HepG2 (cell line): ENCODE results near the gene COL4A2. TPM values are rescaled to one million over a fixed set of nuclear protein-coding genes. Genes with fewer than 3 reads are reported as not detected.

Experiments
- ATAC-seq: fragments of 200-7000 bp; cut with Tn5 transposase; 3 replicates; pipeline ENCODE4 v1.9.1; 2020; ENCODE audit warnings: mild to moderate bottlenecking, moderate library complexity
- BruUV-seq: library from RNA; stranded (reverse); fragments of 400-500 nt; replicated peaks from 2 replicates; lab custom pipeline; 2021; lab: Mats Ljungman, UMichigan
- CTCF ChIA-PET: fragments of 300-600 bp; formaldehyde crosslinking; extraction: SDS; loops from one replicate; lab custom pipeline; 2021; ENCODE audit warnings: low total read pairs, inconsistent platforms, low intra/inter-chr PET ratio; lab: Yijun Ruan, JAX
- POLR2A ChIA-PET: fragments of 350-600 bp; sonication (Branson Sonifier 250); formaldehyde crosslinking; loops from one replicate; lab custom pipeline; 2020; ENCODE audit warnings: antibody characterized with exemption, inconsistent platforms; lab: Yijun Ruan, JAX
- DNase-seq: peaks from one replicate; pipeline ENCODE4 v3.0.0-alpha.2; 2015; ENCODE audit warnings: low spot score
- FAIRE-seq: peaks from 3 replicates; lab custom pipeline; 2011; peaks lifted over from hg19 to GRCh38; lab: Jason Lieb, UNC
- H2AFZ ChIP-seq: one replicate; pipeline ENCODE4 v1.6.1; 2011; ENCODE audit warnings: low read length, inconsistent platforms
- H3K27ac ChIP-seq: fragments of 300-600 bp; 3 replicates; pipeline ENCODE4 v1.8.0; 2011; ENCODE audit warnings: mixed run types, mild to moderate bottlenecking, mixed read lengths, low read length, inconsistent platforms; ENCODE audit not compliant: insufficient read depth; ENCODE audit errors: extremely low read length
- H3K27me3 ChIP-seq, 2 experiments: fragments of 200-600 bp in 1 of 2; 2 replicates in 1 of 2; 3 replicates in 1 of 2; pipeline versions ENCODE4 v1.6.0 to v1.8.0; 2011; ENCODE audit warnings: low read length in 2 of 2, mild to moderate bottlenecking in 2 of 2, moderate library complexity in 2 of 2, inconsistent platforms in 1 of 2; ENCODE audit not compliant: insufficient read depth in 2 of 2, control insufficient read depth in 1 of 2
- H3K36me3 ChIP-seq, 2 experiments: fragments of 200-600 bp in 1 of 2; replicated peaks in 1 of 2; 2 replicates in 1 of 2; 3 replicates in 1 of 2; pipeline versions ENCODE4 v1.5.1 to v1.8.0; 2011; ENCODE audit warnings: low read length in 2 of 2, inconsistent platforms in 1 of 2; ENCODE audit not compliant: insufficient read depth in 2 of 2, control insufficient read depth in 1 of 2
- H3K4me1 ChIP-seq: 2 replicates; pipeline ENCODE4 v1.5.1; 2012; ENCODE audit warnings: low read length, inconsistent platforms; ENCODE audit not compliant: insufficient read depth
- H3K4me2 ChIP-seq: 2 replicates; pipeline ENCODE4 v1.6.0; 2011; ENCODE audit warnings: low read depth, low read length, inconsistent platforms
- H3K4me3 ChIP-seq, 3 experiments: fragments of 200-600 bp in 1 of 3; sonication (generic), shearing (Covaris generic) in 1 of 3; replicated peaks in 1 of 3; 2 replicates each; pipeline ENCODE4 v1.5.1; 2011 to 2016; ENCODE audit warnings: low read length in 3 of 3, inconsistent platforms in 2 of 3, low read depth in 2 of 3, mild to moderate bottlenecking in 2 of 3, control low read depth in 1 of 3, mixed read lengths in 1 of 3; ENCODE audit not compliant: insufficient read depth in 1 of 3
- H3K79me2 ChIP-seq: one replicate; pipeline ENCODE4 v1.6.1; 2011; ENCODE audit warnings: low read length, inconsistent platforms; ENCODE audit not compliant: insufficient read depth
- H3K9ac ChIP-seq: 2 replicates; pipeline ENCODE4 v1.6.0; 2011; ENCODE audit warnings: mild to moderate bottlenecking, low read depth, low read length, inconsistent platforms; ENCODE audit not compliant: insufficient read depth
- H3K9me3 ChIP-seq: 2 replicates; pipeline ENCODE4 v1.5.1; 2012; ENCODE audit warnings: mild to moderate bottlenecking, low read length
- H4K20me1 ChIP-seq: 2 replicates; pipeline ENCODE4 v1.6.0; 2011; ENCODE audit warnings: inconsistent platforms, mild to moderate bottlenecking, low read length, moderate library complexity; ENCODE audit not compliant: insufficient read depth
- AHR ChIP-seq: IDR thresholded peaks from 2 replicates; pipeline ENCODE4 v1.6.1; 2018; ENCODE audit warnings: missing genetic modification reagents, missing compliant biosample characterization
- FIP1L1 ChIP-seq: fragments of 200-400 bp; formaldehyde crosslinking; IDR thresholded peaks from 2 replicates; pipeline ENCODE4 v1.6.1; 2018; ENCODE audit warnings: low read depth, mild to moderate bottlenecking, low read length, moderate library complexity, borderline replicate concordance; ENCODE audit not compliant: insufficient read depth
- IKZF1 ChIP-seq: fragments of 450-650 bp; IDR thresholded peaks from 2 replicates; pipeline ENCODE4 v1.7.1; 2016
- SNRNP70 ChIP-seq: fragments of 200-400 bp; formaldehyde crosslinking; IDR thresholded peaks from 2 replicates; pipeline ENCODE4 v1.6.1; 2017; ENCODE audit warnings: mild to moderate bottlenecking, low read depth, low read length, moderate library complexity
- USF2 ChIP-seq, 2 experiments: sonication (generic) in 1 of 2; formaldehyde crosslinking in 1 of 2; IDR thresholded peaks; 2 replicates each; pipeline versions ENCODE4 v1.5.1 to v1.6.1; 2011 to 2020; ENCODE audit warnings: borderline replicate concordance in 1 of 2, low read depth in 1 of 2, low read length in 1 of 2, mild to moderate bottlenecking in 1 of 2, missing genetic modification reagents in 1 of 2, moderate library complexity in 1 of 2
- ZFY ChIP-seq: sonication (generic); formaldehyde crosslinking; IDR thresholded peaks from 2 replicates; pipeline ENCODE4 v1.4.0; 2020; ENCODE audit warnings: missing genetic modification reagents
- ZKSCAN8 ChIP-seq: IDR thresholded peaks from 2 replicates; pipeline ENCODE4 v1.6.1; 2016; ENCODE audit warnings: borderline replicate concordance, missing genetic modification reagents, missing compliant biosample characterization
- ZNF121 ChIP-seq: sonication (generic); formaldehyde crosslinking; IDR thresholded peaks from 2 replicates; pipeline ENCODE4 v1.5.0; 2020; ENCODE audit warnings: mild to moderate bottlenecking, missing genetic modification reagents
- ZNF138 ChIP-seq: sonication (generic); formaldehyde crosslinking; IDR thresholded peaks from 2 replicates; pipeline ENCODE4 v1.5.0; 2020; ENCODE audit warnings: mild to moderate bottlenecking, low read depth, missing genetic modification reagents
- ZNF512 ChIP-seq: sonication (generic); formaldehyde crosslinking; IDR thresholded peaks from 2 replicates; pipeline ENCODE4 v1.4.0; 2020; ENCODE audit warnings: mild to moderate bottlenecking, missing genetic modification reagents
- ZNF589 ChIP-seq: sonication (generic); formaldehyde crosslinking; conservative IDR thresholded peaks from 2 replicates; pipeline ENCODE4 v1.8.0; 2022; ENCODE audit warnings: mild to moderate bottlenecking, moderate library complexity, missing genetic modification reagents
- ZNF616 ChIP-seq: sonication (generic); formaldehyde crosslinking; IDR thresholded peaks from 2 replicates; pipeline ENCODE4 v1.5.0; 2020; ENCODE audit warnings: low read depth, mild to moderate bottlenecking, missing genetic modification reagents
- ZNF703 ChIP-seq: sonication (generic); formaldehyde crosslinking; IDR thresholded peaks from 2 replicates; pipeline ENCODE4 v1.5.1; 2020; ENCODE audit warnings: missing genetic modification reagents, mild to moderate bottlenecking, moderate library complexity, borderline replicate concordance
- ZNF713 ChIP-seq: sonication (generic); formaldehyde crosslinking; IDR thresholded peaks from 2 replicates; pipeline ENCODE4 v1.4.0; 2020; ENCODE audit warnings: mild to moderate bottlenecking, missing genetic modification reagents
- ZNF720 ChIP-seq: sonication (generic); formaldehyde crosslinking; IDR thresholded peaks from 2 replicates; pipeline ENCODE4 v1.4.0; 2020; ENCODE audit warnings: missing genetic modification reagents
- ZNF775 ChIP-seq: sonication (generic); formaldehyde crosslinking; IDR thresholded peaks from 2 replicates; pipeline ENCODE4 v1.4.0; 2020; ENCODE audit warnings: missing genetic modification reagents, mild to moderate bottlenecking, moderate library complexity, borderline replicate concordance
- ZNF800 ChIP-seq: sonication (generic); formaldehyde crosslinking; IDR thresholded peaks from 2 replicates; pipeline ENCODE4 v1.4.0; 2020; ENCODE audit warnings: missing genetic modification reagents
- WGBS: methylation state at CpG from one replicate; pipeline ENCODE4 v1.1.6; 2017; ENCODE audit warnings: low lambda C conversion rate; 5-methylcytosine and 5-hydroxymethylcytosine counted together
- in situ Hi-C: cut with HindIII; loops from 2 replicates; pipeline ENCODE4 v1.10.0; 2017; ENCODE audit warnings: low pct_unique_long_range_greater_than_20kb; ENCODE audit not compliant: extremely low pct_ligation_motif_present
- intact Hi-C: fragments of 100-400 bp; cut with micrococcal nuclease; formaldehyde crosslinking; loops from one replicate; pipeline ENCODE4 v1.10.0; 2022; ENCODE audit not compliant: unreplicated experiment
- polyA plus RNA-seq, 8 experiments: library from polyadenylated mRNA; depleted of rRNA in 3 of 8; stranded (reverse) in 7 of 8; unstranded in 1 of 8; fragments of >200 nt; fragmentation: Illumina TruSeq in 4 of 8; extraction: Trizol in 4 of 8; gene quantifications; 2 replicates each; pipeline versions ENCODE4 v1.2.1 to v1.2.3, GENCODE V29; 2011 to 2016; ENCODE audit warnings: low read depth in 4 of 8, missing spikeins in 1 of 8, mixed read lengths in 1 of 8; ENCODE audit not compliant: insufficient read depth in 1 of 8
- total RNA-seq, 5 experiments: library from RNA; depleted of rRNA; stranded (reverse); fragments of >200 nt; fragmentation: Illumina TruSeq; extraction: Trizol; gene quantifications; 2 replicates each; pipeline ENCODE4 v1.2.3, GENCODE V29; 2016; ENCODE audit warnings: low read depth in 1 of 5

COL4A2 gene
- total and polyA plus RNA-seq, 2 of the 13 experiments (the other 11 are each of a cell fraction or from before 2014, with no cell fraction given) = 0.22 to 1.9 TPM

GRCh38 chr13:110329258-110329657 is 22.2 kb downstream of the COL4A2 start:
- no peak for DNase-seq
- H3K27me3 ChIP-seq = peaks cover 0 to 64% of the 10 kb centered on the region in 2 experiments; a peak in 4 of 5 replicates
- no peak overlapping the region for H3K27ac ChIP-seq
- WGBS = 4% methylated on average over 4 of the region's 6 CpGs
- no TSS peak for BruUV-seq
- H3K4me1 ChIP-seq = no peaks in the 10 kb centered on the region
- no peak for TF ChIP-seq ZNF720 (CRISPR knock-in tag)
- TF ChIP-seq ZNF713 (CRISPR knock-in tag) = no peak
- TF ChIP-seq ZNF512 (CRISPR knock-in tag) = no peak
- no peak for TF ChIP-seq ZFY (CRISPR knock-in tag)
- TF ChIP-seq USF2 (IDR thresholded peaks at IDR 0.05; ENCODE audit: low read depth, low read length) = no peak
- TF ChIP-seq USF2 (CRISPR knock-in tag; IDR thresholded peaks at IDR 0.05; ENCODE audit: borderline replicate concordance) = no peak
- no peak for TF ChIP-seq ZKSCAN8 (CRISPR knock-in tag)
- TF ChIP-seq ZNF589 (CRISPR knock-in tag) = no peak
- TF ChIP-seq ZNF616 = no peak
- no peak for TF ChIP-seq ZNF138 (CRISPR knock-in tag)
- TF ChIP-seq ZNF703 (CRISPR knock-in tag) = no peak
- no peak for TF ChIP-seq AHR (CRISPR knock-in tag)
- TF ChIP-seq IKZF1 = no peak
- TF ChIP-seq ZNF800 (CRISPR knock-in tag) = no peak
- no peak for TF ChIP-seq ZNF121
- no peak for TF ChIP-seq ZNF775 (CRISPR knock-in tag)
- no peak for TF ChIP-seq FIP1L1
- no peak for TF ChIP-seq SNRNP70
- CTCF ChIA-PET = no interaction called here
- H3K9me3 ChIP-seq = no peaks in the 10 kb centered on the region
- H2AFZ ChIP-seq = no peak overlapping the region
- ATAC-seq = no peak
- H3K4me3 ChIP-seq = no peak overlapping the region
- in situ Hi-C loops = no loop called here
- intact Hi-C loops = no loop called here
- no peaks in the 10 kb centered on the region for H3K36me3 ChIP-seq
- no peaks in the 10 kb centered on the region for H4K20me1 ChIP-seq
- POLR2A ChIA-PET = no interaction called here
- FAIRE-seq = no peak
- H3K9ac ChIP-seq = no peak overlapping the region
- no peaks in the 10 kb centered on the region for H3K79me2 ChIP-seq
- no peak overlapping the region for H3K4me2 ChIP-seq
